NT2/D1 (cell line): ENCODE results near the gene PRKG1.
"Not testable (repeated sequence)": the region's sequence is repeated elsewhere in the genome, so short reads cannot be mapped to it uniquely, and the experiment has no call there.

Experiments
- DNase-seq: peaks from one replicate; pipeline ENCODE4 v3.0.0-alpha.2; 2011; ENCODE audit warnings: low read depth, low spot score
- H3K27me3 ChIP-seq: 2 replicates; pipeline ENCODE4 v1.6.0; 2011; ENCODE audit warnings: mild to moderate bottlenecking; ENCODE audit not compliant: insufficient read length, insufficient read depth
- H3K36me3 ChIP-seq: 2 replicates; pipeline ENCODE4 v1.6.1; 2011; ENCODE audit warnings: mild to moderate bottlenecking, low read length, mixed read lengths; ENCODE audit not compliant: insufficient read depth, insufficient read length
- H3K4me1 ChIP-seq: 2 replicates; pipeline ENCODE4 v1.5.1; 2011; ENCODE audit not compliant: insufficient read depth, insufficient read length
- H3K4me3 ChIP-seq: 2 replicates; pipeline ENCODE4 v1.5.1; 2011; ENCODE audit warnings: low read depth; ENCODE audit not compliant: insufficient read length
- H3K9ac ChIP-seq: 2 replicates; pipeline ENCODE4 v1.6.0; 2011; ENCODE audit warnings: low read depth; ENCODE audit not compliant: insufficient read length
- H3K9me3 ChIP-seq: 2 replicates; pipeline ENCODE4 v1.5.1; 2011; ENCODE audit warnings: mild to moderate bottlenecking, low read length; ENCODE audit not compliant: insufficient read depth
- SUZ12 ChIP-seq: IDR thresholded peaks from 2 replicates; pipeline ENCODE4 v1.6.1; 2011; ENCODE audit not compliant: insufficient read length, insufficient read depth; ENCODE audit errors: extremely low read depth
- YY1 ChIP-seq: IDR thresholded peaks from 2 replicates; pipeline ENCODE4 v1.6.1; 2011; ENCODE audit not compliant: insufficient read length, insufficient read depth
- ZNF274 ChIP-seq: IDR thresholded peaks from 2 replicates; pipeline ENCODE4 v1.6.1; 2011; ENCODE audit warnings: mild to moderate bottlenecking, low read depth, low read length

PRKG1 gene

GRCh38 chr10:51683031-51683691, 608.9 kb downstream of the PRKG1 start:
- Histone ChIP-seq H3K27me3 (no peaks in the 10 kb centered on the region), H3K9me3 (no peaks in the 10 kb centered on the region), H3K4me1 (no peaks in the 10 kb centered on the region), H3K4me3 (no peak overlapping the region), H3K9ac (no peak overlapping the region), H3K36me3 (no peaks in the 10 kb centered on the region)
- no peak for DNase-seq
- no peak for TF ChIP-seq YY1
- no peak for TF ChIP-seq ZNF274
- no peak for TF ChIP-seq SUZ12

- Histone ChIP-seq H3K36me3 (no peaks in the 10 kb centered on the region), H3K4me1 (no peaks in the 10 kb centered on the region), H3K9me3 (0 out of 2 replicates have a peak, but pooled peaks cover 7% of the 10 kb centered on the region), H3K4me3 (no peak overlapping the region), H3K27me3 (no peaks in the 10 kb centered on the region), H3K9ac (no peak overlapping the region)
- TF ChIP-seq SUZ12 (no peak), YY1 (no peak), ZNF274 (no peak)
- DNase-seq, result no peak
Measured at GRCh38 chr10:51685768-51686167, 611.5 kb downstream of the PRKG1 start.

GRCh38 chr10:51687296-51687695, 613.0 kb downstream of the PRKG1 start:
- 0 out of 2 replicates have a peak, but pooled peaks cover 7% of the 10 kb centered on the region for H3K9me3 ChIP-seq
- H3K4me3 ChIP-seq, result no peak overlapping the region
- H3K9ac ChIP-seq, result no peak overlapping the region
- H3K27me3 ChIP-seq, result no peaks in the 10 kb centered on the region
- no peak for TF ChIP-seq YY1
- TF ChIP-seq SUZ12, result no peak
- no peak for TF ChIP-seq ZNF274
- no peaks in the 10 kb centered on the region for H3K36me3 ChIP-seq
- no peak for DNase-seq
- no peaks in the 10 kb centered on the region for H3K4me1 ChIP-seq

GRCh38 chr10:51688826-51689225, 614.5 kb downstream of the PRKG1 start:
- not testable (repeated sequence) for H3K4me1 ChIP-seq, H3K4me3 ChIP-seq, H3K36me3 ChIP-seq, H3K27me3 ChIP-seq, H3K9ac ChIP-seq, DNase-seq, H3K9me3 ChIP-seq

GRCh38 chr10:51689536-51689935, 615.2 kb downstream of the PRKG1 start:
- Histone ChIP-seq H3K9me3 (0 out of 2 replicates have a peak, but pooled peaks cover 7% of the 10 kb centered on the region), H3K36me3 (no peaks in the 10 kb centered on the region), H3K9ac (no peak overlapping the region), H3K27me3 (no peaks in the 10 kb centered on the region), H3K4me3 (no peak overlapping the region), H3K4me1 (no peaks in the 10 kb centered on the region)
- no peak for DNase-seq
- TF ChIP-seq YY1, result no peak
- no peak for TF ChIP-seq SUZ12
- TF ChIP-seq ZNF274, result no peak

- Histone ChIP-seq H3K4me1 (no peaks in the 10 kb centered on the region), H3K4me3 (no peak overlapping the region), H3K9ac (no peak overlapping the region), H3K9me3 (0 out of 2 replicates have a peak, but pooled peaks cover 7% of the 10 kb centered on the region), H3K36me3 (no peaks in the 10 kb centered on the region), H3K27me3 (no peaks in the 10 kb centered on the region)
- no peak for DNase-seq
- TF ChIP-seq SUZ12 (no peak), ZNF274 (no peak), YY1 (no peak)
Measured at GRCh38 chr10:51691135-51691534, 616.8 kb downstream of the PRKG1 start.

- TF ChIP-seq YY1 (no peak), ZNF274 (no peak), SUZ12 (no peak)
- Histone ChIP-seq H3K27me3 (no peaks in the 10 kb centered on the region), H3K9me3 (peaks cover 13% of the 10 kb centered on the region; the same call in 1 of the 2 replicates), H3K36me3 (peaks cover 12% of the 10 kb centered on the region), H3K4me3 (no peak overlapping the region), H3K4me1 (no peaks in the 10 kb centered on the region), H3K9ac (no peak overlapping the region)
- DNase-seq, result no peak
Measured at GRCh38 chr10:51694086-51694768, 619.9 kb downstream of the PRKG1 start.
